Stromal cell of bone marrow (primary cell): ENCODE data around the gene CDC40.
"Not testable (repeated sequence)": the region's sequence is repeated elsewhere in the genome, so short reads cannot be mapped to it uniquely, and the experiment has no call there.

ENCODE experiments used
- DNase-seq: peaks from one replicate; pipeline ENCODE4 v3.0.0-alpha.2; 2012; ENCODE audit warnings: low read depth

Gene CDC40

DNA sequence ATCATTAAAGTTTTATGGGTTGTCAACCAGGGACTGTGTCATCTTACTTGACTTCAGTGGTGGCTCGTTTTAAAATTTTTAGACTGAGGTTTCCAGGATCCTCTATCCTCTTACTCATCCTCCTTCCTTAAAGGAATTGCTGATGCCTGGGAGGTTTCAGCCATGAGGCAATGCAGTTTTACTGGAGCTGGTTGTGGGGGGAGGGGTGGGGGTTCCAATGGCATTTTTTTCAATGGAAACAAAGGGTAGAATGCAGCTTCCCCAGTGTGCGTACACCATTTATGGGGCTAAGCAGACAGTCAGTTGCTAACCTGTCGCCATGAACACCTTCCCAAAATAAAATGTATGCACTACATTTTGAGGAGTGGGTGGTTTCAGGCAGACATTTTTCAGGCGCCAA, 89.9 kb downstream of the CDC40 start:
- DNase-seq, result no peak

DNA sequence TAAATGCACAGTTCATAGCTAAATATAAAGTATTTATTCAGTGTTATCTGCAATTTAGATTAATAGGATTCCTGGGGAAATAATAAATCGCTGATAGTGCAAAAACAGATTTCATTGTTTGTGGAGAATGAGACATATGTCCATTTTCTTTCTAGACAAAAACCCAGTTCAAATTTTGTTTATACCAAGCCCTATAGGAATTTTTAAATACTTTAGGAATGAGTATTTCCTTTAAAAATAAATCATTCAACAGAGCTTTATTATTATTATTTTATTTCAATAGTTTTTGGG, 91.5 kb downstream of the CDC40 start:
- DNase-seq, result no peak

DNA sequence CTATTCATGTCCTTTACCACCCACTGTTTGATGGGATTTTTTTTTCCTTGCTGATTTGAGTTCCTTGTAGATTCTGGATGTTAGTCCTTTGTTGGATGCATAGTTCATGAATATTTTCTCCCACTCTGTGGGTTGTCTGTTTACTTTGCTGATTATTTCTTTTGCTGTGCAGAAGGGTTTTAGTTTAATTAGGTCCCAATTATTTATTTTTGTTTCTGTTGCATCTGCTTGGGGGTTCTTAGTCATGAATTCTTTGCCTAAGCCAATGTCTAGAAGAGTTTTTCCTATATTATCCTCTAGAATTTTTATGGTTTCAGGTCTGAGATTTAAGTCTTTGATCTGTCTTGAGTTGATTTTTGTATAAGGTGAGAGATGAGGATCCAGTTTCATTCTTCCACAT, 92.6 kb downstream of the CDC40 start:
- not testable (repeated sequence) for DNase-seq

DNA sequence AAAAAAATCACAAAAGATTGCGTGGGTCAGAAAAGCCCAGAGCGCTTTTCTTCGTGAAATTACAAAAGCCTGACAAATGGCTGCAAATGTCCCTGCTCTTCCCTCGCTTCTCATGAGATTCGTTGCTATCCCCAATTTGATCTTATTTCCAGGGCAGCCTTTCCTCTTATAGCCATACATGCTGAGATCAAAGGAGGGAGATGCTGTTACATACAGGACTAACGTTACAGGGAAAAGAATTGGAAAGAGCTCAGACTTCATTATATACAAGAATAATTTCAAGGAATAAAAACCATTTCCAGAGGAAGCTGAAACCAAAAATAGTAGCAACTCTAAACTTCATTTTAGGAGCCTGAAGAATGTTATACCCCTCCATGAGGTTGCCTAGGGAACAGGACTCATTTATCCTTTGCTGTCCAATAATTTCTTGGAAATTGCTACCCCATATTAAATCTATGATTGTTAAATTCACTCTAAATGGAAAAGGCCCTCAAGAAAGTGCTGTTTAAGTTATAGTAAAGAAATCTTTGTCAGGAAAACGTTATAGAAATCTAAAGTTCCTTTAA, 97.0 kb downstream of the CDC40 start:
- no peak for DNase-seq
